GM21576 (cell line): ENCODE results near the gene TDRD9.

Experiments used
- ATAC-seq: cut with Tn5 transposase; IDR thresholded peaks from one replicate; pipeline ENCODE4 v1.9.1; 2021; ENCODE audit warnings: mild to moderate bottlenecking, moderate library complexity; ENCODE audit not compliant: unreplicated experiment

Gene TDRD9

GRCh38 chr14:104100171-104101085 is 172.2 kb downstream of the TDRD9 start:
- ATAC-seq = no peak

GRCh38 chr14:104101086-104101621 is 172.9 kb downstream of the TDRD9 start:
- no peak for ATAC-seq

- no peak for ATAC-seq
Measured at GRCh38 chr14:104101651-104102281, 173.5 kb downstream of the TDRD9 start.
